ENCODE measurements around the gene RAC3.

The RAC3 gene

GRCh38 chr17:82045936-82046484 lies 14.5 kb downstream of the RAC3 start:
- no peak for DNase-seq

DNA sequence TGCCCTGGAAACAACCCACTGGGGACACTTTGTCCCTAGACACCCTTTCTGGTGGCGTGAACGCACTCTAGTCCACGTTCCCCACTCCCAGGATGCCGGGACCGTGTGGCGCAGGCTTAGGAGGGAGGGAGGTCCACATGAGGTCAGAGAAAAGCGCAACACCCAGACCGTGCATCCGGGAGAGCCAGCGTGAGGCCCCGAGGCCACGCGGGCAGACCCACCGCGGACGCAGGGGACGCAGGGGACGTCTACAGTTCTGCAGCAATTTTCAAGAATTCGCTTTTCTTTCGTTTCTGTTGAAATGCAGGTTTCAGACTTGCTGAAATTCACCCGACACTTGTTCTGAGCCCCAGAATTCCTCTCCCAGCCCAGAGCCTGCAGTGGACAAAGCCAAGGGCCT lies 15.4 kb downstream of the RAC3 start:
- no peak for DNase-seq

GRCh38 chr17:82047379-82047778 lies 15.9 kb downstream of the RAC3 start:
- no peak for DNase-seq

GRCh38 chr17:82047914-82048570 lies 16.6 kb downstream of the RAC3 start:
- no peak for DNase-seq

GRCh38 chr17:82048571-82048971 lies 17.1 kb downstream of the RAC3 start:
- DNase-seq = no peak

DNA sequence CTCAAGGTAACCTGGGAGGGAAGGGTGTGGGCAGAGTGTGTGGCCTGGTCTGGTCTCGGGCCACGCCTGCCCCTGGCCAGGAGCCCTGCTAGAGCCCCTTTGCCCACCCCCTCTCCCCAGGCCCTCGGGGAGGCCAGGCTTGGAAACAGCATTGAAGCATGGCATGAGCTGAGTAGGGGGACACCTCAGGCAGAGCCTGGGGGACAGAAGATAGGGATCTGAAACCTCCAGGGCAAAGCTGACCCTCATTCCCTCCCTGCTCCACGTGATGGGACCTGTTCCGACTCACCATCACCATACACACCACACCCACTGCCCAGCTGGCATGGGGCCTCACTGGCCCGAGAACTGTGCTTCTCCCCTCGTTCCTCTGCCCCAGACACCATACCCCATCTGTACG lies 17.6 kb downstream of the RAC3 start:
- DNase-seq = no peak

- no peak for DNase-seq
Measured at GRCh38 chr17:82049521-82049971, 18.1 kb downstream of the RAC3 start.

DNA sequence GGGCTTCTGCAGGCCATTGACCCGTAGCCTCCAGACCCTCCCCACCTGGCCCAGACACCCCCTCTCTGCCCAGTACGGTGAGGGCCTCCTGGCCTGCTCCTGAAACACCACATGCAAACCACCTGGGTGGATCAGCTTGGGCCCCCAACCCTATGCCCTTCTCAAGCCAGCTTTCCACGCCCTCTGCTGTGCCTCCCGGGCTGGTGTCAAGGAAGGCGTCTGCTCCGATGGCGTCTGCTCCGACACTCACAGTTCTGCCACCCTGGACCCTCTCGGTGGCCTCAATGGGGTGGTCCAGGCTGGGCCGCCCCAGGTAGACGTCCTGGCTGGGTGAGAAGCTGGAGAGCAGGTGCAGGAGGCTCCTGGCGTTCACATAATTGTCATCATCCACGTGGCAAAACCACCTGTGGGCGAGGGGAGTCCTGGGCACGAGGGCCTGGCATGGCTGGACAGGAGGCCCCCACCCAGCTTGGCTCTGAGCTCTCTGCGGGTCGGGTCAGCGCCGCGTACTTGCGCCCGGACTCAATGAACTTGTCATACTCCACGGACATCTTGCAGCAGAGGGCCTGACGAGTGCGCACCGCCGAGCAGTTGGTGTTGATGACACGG lies 18.8 kb downstream of the RAC3 start:
- DNase-seq = no peak

GRCh38 chr17:82050761-82051641 lies 19.5 kb downstream of the RAC3 start:
- DNase-seq = peak in 1 of 4 experiments; percentile 25

DNA sequence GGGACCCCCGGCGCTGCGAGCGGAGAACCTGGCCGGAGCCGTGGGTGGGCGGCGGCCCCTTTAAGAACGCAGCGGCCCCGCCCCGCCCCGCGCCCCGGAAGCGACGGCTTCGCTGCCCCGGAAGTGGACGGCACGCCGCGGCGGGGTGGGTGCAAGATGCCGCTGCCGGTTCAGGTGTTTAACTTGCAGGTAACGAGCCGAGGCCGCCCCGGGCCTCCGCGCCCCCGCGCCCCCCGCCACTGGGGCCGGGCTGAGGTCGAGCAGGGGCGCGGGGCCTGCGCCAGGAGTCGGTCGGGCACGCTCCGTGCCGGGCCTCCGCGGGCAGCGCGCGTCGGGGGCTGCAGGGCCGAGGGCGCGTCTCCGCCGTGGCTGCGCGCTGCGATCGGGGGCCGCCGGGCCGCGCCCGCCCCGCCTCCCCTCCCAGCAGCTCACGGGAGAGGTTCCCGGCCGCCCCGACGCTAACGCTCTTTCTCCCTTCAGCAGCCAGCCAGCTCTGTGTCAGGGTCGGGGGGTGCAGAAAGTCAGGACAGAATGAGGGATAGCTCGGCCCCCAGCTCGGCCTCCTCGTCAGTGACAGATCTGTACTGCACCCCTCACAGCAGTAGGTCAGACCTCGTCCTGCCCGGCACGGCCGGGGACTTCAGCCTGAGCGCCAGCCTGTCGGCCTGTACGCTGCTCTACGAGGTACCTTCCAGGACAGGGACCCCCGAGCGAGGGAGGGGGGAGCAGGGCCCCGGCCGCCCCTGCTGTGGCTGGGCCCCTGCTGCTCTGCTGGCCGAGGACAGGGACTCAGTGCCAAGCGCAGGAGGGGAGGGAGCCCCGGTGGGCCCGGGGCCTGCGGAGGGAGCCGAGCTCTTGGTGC lies 20.5 kb downstream of the RAC3 start, which contains the start of the genes GPS1 and RFNG:
GPS1 (plus strand) TSS at position 123 of the 862 bp plus-strand sequence; CDS start at position 157, 34 bp downstream.
RFNG (minus strand) TSS at position 36 of the 862 bp plus-strand sequence. CDS start 45 bp downstream, outside the sequence.
- peak; percentile 68 to 92 (median 81) for DNase-seq

DNA sequence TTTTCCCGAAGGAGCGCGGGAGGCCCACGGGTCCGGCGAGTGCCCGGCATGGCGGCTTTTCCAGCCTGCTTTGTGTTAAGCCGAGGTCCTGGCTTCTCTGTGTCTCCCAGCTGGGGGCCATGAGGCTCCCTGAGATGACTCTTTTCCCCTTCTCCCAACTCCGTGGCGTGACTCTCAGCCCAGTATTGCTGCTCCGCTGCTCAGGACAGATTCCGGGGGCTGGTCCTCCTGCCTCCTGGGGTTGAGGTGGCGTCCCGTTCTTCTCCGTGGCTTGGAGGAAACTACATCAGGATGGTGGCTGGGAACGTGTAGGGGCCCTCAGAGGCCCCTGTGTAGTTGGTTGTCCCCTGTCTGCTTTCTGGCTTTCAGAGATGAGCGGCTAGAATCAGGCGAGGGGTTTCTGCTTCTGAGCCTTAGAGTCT lies 21.2 kb downstream of the RAC3 start:
- no peak for DNase-seq

DNA sequence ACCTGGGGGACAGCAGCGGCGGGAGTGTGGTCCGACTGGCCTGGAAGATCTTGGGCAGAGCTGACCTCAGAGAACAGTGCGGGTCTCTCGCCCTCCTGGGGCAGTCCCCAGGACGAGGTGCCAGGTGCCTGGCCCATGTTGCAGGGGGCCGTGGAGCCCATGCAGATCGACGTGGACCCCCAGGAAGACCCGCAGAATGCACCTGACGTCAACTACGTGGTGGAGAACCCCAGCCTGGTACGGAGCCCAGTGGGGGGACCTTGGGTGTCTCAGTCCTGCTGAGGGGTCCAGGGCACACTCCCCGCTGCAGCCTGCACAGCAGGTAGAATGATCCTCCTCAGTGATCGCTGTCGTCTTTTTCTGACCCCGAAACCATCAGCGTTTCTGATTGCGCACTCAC lies 21.7 kb downstream of the RAC3 start:
- DNase-seq = no peak

- DNase-seq = no peak
Measured at GRCh38 chr17:82053556-82054263, 22.2 kb downstream of the RAC3 start.

DNA sequence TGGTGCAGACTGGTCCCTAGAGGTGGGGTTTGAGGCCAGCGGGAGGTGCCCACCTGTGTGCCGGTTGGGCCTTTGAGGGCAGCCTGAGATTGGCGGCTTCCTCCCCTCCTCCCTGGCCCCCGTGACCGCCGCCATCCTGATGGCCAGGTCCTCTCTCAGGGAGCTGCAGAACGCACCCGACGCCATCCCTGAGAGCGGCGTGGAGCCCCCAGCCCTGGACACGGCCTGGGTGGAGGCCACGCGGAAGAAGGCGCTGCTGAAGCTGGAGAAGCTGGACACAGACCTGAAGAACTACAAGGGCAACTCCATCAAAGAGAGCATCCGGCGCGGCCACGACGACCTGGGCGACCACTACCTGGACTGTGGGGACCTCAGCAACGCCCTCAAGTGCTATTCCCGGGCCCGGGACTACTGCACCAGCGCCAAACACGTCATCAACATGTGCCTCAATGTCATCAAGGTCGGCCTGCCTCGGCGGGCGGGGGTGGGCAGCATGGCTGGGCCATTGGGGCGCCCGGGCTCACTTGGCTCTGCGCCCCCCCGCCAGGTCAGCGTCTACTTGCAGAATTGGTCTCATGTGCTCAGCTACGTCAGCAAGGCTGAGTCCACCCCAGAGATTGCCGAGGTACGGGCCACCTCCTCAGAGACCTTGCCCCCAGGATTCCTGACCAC lies 23.0 kb downstream of the RAC3 start:
- DNase-seq = no peak

- DNase-seq = no peak
Measured at GRCh38 chr17:82055023-82055964, 23.8 kb downstream of the RAC3 start.

DNA sequence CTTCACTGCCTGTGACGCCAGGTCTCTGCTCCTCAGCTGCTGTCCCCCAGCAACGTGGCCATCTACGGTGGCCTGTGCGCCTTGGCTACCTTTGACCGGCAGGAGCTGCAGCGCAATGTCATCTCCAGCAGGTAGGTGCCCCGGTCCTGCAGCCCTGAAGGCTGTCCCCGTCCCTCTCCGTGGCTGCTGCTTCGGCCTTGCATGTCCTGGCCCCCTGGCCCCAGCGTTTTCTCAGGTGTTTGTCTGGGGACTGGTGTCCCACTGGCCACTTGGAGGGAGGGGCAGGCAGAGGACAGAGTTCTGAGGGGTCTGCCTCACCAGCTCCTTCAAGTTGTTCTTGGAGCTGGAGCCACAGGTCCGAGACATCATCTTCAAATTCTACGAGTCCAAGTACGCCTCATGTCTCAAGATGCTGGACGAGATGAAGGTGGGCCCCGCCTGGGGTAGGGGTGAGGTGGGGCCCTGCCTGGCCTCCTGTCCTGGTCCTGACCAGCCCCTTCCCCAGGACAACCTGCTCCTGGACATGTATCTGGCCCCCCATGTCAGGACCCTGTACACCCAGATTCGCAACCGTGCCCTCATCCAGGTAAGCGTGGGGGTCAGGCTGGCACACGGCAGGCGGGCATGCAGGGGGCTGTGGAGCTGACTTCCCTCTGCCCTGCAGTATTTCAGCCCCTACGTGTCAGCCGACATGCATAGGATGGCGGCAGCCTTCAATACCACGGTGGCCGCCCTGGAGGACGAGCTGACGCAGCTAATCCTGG lies 24.7 kb downstream of the RAC3 start:
- no peak for DNase-seq

DNA sequence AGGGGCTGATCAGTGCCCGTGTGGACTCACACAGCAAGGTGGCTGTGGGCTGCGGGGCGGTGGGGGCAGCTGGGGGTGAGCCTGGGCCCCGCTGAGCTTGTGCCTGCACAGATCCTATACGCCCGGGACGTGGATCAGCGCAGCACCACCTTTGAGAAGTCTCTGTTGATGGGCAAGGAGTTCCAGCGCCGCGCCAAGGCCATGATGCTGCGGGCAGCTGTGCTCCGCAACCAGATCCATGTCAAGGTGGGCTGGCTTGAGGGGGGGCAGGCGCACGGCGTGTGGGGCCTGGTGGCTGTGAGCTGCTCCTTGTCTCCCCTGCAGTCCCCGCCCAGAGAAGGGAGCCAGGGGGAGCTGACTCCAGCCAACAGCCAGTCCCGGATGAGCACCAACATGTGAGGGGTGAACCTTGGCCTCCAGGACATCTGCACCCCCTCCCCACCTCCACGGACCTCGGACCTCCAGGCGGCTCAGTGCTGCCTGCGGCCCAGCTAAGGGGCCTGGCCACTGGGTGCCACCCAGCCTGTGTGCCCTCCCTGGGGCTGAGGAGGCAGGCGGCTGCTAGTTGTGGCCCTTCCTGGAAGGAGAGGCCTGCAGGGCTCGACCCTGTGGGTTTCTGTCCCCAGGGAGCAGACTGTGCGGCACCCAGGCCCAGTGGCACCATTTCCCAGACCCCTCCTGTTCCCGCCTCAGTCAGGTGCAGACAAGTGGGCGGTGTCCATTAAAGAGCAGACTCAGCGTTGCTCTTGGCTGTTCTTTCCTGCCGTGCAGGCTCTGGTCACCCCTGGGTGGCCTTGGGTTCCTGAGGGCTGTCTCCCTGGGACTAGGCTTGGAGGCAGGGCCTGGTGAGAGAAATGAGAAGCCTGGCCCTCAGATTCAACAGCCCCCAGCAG lies 25.5 kb downstream of the RAC3 start:
- no peak for DNase-seq

Data from suppressor macrophage (primary cell).